Measurements from ENCODE around the gene ITPK1. TPM values are rescaled to one million over a fixed set of nuclear protein-coding genes. Genes with fewer than 3 reads are reported as not detected.

ITPK1 gene
- total RNA-seq, 2 experiments from 2014 or later, result 12.2 to 18.9 TPM

DNA sequence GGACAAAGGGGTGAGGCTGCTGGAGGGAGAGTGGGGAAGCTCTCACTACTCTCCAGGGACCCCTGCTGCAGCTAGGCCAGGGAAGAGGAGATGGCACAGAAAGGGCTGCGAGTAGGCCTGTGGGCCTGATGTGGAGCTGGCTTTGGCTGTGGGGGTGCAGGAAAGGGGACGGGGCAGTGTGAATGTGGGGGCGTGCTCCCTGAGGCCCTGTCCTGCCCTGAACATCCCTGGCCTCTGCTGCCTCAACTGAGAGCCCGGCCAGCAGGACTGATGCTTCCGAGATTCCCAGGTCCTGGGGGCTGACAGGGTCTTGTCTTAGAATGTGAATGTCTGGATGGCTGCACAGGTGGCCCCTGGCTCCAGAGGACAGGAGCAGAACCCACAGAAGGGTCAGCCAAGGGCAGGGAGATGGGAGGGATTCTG lies 128.6 kb downstream of the ITPK1 start:
- no peaks in the 10 kb centered on the region for H3K4me1 Mint-ChIP-seq (ENCODE audit: low read depth)
- intact Hi-C loops (cut with micrococcal nuclease), result no loop called here
- no peaks in the 10 kb centered on the region for H3K9me3 Mint-ChIP-seq
- no peak for DNase-seq
- peaks cover 7% of the 10 kb centered on the region for H3K36me3 Mint-ChIP-seq (ENCODE audit: low read depth)
- CTCF ChIA-PET, result no interaction called here
- no peak overlapping the region for H3K4me3 Mint-ChIP-seq
- H3K27me3 Mint-ChIP-seq (ENCODE audit: low read depth), result no peaks in the 10 kb centered on the region
- no peak overlapping the region for H3K27ac Mint-ChIP-seq

DNA sequence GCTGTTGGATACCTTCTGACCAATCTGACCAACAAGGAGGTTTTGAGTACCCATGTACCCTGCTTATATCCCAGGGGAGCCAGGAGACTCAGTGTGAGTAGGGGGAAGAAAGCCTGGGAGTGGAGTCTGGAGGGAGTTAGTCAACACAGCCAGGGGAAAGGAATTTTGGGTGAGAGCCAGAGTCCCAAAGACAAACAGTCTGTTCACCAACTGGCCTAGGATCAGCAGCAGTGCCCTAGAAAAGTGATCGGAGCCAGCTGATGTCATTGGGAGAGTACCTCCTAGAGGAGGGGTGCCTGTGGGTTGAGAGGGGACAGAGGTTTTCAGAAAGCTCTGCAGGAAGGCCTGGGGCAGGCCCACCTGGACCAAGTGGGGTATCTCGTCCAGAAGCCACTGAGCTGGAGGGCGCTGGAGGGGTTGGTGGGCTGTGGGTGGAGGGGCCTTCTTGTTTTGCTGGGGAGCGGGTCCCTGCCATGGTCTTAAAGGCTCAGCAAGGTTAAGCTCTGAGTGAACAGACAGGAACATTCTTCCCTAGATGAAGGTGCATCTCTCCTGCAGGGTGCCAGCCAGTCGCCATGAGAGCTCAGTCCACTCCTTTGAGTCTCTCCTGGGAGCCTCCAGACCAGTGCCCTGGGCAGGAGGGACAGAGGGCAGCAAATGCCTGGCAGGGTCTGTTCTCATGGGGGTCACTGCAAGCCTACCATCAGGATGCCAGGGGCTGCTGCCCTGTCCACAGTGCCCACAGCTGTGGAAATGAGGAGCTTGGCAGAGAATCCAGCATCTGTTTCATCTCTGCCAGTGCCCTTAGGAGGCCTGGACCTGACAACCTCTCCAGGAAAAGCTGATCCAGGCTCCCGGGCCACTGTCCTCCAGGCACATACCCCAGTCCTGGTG lies 129.2 kb downstream of the ITPK1 start:
- CTCF ChIA-PET, result no interaction called here
- Mint-ChIP-seq H3K4me3 (no peak overlapping the region), H3K27ac (no peak overlapping the region), H3K4me1 (ENCODE audit: low read depth) (no peaks in the 10 kb centered on the region), H3K36me3 (ENCODE audit: low read depth) (peaks cover 11% of the 10 kb centered on the region), H3K27me3 (ENCODE audit: low read depth) (no peaks in the 10 kb centered on the region), H3K9me3 (peaks cover 2% of the 10 kb centered on the region)
- intact Hi-C loops (cut with micrococcal nuclease), result no loop called here
- DNase-seq, result no peak

DNA sequence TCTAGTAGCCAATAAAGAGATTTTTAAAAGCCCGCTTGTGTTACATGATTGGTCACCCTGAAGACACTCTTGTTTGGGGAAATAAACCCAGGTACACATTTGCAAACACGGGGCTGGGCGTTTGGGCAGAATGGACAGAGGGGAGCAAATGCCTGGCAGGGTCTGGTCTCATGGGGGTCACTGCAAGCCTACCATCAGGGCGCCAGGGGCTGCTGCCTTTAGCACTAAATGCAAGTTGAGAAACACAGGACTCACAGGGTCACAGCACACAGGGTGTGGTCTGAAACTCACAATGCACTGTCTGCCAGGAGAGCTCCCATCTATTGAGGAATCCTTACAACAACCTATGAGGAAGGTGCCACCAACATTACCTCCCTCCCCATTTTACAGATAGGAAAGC lies 130.2 kb downstream of the ITPK1 start:
- intact Hi-C loops (cut with micrococcal nuclease), result no loop called here
- CTCF ChIA-PET, result no interaction called here
- no peak for DNase-seq

DNA sequence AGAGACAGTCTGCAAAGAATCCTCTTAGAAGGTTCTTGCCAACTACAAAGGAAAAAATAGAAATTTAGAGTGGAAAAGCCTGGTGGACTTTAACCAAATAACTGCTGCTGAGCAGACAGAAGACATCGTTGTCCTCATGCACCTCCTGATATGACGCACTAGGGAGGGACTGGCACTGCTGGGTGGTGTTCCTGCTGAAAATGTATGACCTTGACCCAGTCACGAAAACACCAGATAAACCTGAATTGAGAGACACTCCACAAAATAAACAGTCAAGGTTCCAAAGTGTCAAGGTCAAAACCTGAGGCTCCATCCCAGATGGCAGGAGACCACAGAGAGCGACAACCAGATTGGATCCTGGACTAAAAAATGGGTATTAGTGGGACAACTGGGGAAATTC lies 130.8 kb downstream of the ITPK1 start:
- H3K4me1 Mint-ChIP-seq (ENCODE audit: low read depth), result no peaks in the 10 kb centered on the region
- H3K9me3 Mint-ChIP-seq, result peaks cover 9% of the 10 kb centered on the region
- peaks cover 21% of the 10 kb centered on the region for H3K36me3 Mint-ChIP-seq (ENCODE audit: low read depth)
- CTCF ChIA-PET, result no interaction called here
- DNase-seq, result no peak
- intact Hi-C loops (cut with micrococcal nuclease), result no loop called here
- no peak overlapping the region for H3K4me3 Mint-ChIP-seq
- no peak overlapping the region for H3K27ac Mint-ChIP-seq
- H3K27me3 Mint-ChIP-seq (ENCODE audit: low read depth), result no peaks in the 10 kb centered on the region

More for the DNA sequence above, 130.2 kb downstream of the ITPK1 start:
- H3K9me3 Mint-ChIP-seq, result peaks cover 9% of the 10 kb centered on the region
- H3K4me1 Mint-ChIP-seq (ENCODE audit: low read depth), result no peaks in the 10 kb centered on the region
- H3K27ac Mint-ChIP-seq, result no peak overlapping the region
- H3K4me3 Mint-ChIP-seq, result no peak overlapping the region
- no peaks in the 10 kb centered on the region for H3K27me3 Mint-ChIP-seq (ENCODE audit: low read depth)
- peaks cover 18% of the 10 kb centered on the region for H3K36me3 Mint-ChIP-seq (ENCODE audit: low read depth)

DNA sequence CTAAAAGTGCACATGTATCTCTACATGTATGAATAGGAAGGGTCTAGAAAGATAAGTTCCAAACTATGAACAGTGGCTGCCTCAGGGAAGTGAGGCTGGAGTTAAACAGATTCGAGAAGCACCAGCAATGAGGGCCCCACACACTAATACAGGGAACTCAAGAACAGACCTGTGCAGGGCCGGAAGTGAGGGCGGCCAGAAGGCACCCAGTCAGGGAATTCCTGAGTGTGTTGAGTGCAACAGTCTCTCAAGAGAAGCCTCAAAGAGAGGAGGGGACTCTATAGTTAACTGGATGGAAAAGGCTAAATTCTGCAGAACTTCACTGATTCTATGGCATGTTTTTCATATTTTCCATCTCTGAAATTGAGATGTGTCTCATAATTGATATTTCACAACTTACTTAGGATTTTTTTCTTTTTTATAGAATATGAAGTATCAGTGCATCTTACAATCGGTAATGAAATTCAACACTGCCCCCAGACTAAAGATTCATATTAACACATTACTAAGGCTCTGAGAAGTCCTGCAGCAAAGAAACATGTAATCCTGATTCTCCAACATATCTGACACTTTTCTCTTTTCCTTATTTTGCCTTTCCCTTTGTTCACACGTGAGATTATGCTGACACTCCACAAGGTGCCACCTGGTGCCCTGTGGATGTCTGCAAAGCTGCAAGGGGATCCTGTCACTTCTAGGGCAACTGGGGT lies 131.5 kb downstream of the ITPK1 start:
- Mint-ChIP-seq H3K27me3 (ENCODE audit: low read depth) (no peaks in the 10 kb centered on the region), H3K9me3 (peaks cover 16% of the 10 kb centered on the region), H3K27ac (no peak overlapping the region), H3K4me3 (no peak overlapping the region), H3K4me1 (ENCODE audit: low read depth) (no peaks in the 10 kb centered on the region), H3K36me3 (ENCODE audit: low read depth) (peaks cover 27% of the 10 kb centered on the region)
- CTCF ChIA-PET, result no interaction called here
- DNase-seq, result no peak
- intact Hi-C loops (cut with micrococcal nuclease), result no loop called here

DNA sequence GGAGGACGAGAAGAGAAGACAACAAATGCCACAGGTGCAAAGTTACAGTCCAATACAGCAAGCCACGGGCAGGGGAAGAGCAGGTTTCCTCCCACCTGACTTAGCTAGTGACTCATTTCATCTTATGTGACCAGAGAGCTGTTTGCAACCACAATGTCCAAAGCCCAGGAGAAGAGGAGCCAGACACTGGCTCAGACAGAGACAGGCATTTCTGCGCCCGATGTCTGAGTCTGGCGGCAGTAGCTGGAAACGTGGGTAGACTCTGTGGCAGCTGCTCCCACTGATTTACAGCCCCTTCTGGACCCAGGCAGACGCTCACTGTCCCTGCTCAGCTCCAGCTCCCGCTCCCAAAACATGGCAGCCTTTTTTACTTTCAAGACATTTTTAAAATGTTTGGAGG lies 132.8 kb downstream of the ITPK1 start:
- intact Hi-C loops (cut with micrococcal nuclease), result no loop called here
- no peak overlapping the region for H3K4me3 Mint-ChIP-seq
- H3K4me1 Mint-ChIP-seq (ENCODE audit: low read depth), result no peaks in the 10 kb centered on the region
- DNase-seq, result no peak
- H3K9me3 Mint-ChIP-seq, result peaks cover 24% of the 10 kb centered on the region
- CTCF ChIA-PET, result no interaction called here
- H3K36me3 Mint-ChIP-seq (ENCODE audit: low read depth), result peaks cover 36% of the 10 kb centered on the region
- no peaks in the 10 kb centered on the region for H3K27me3 Mint-ChIP-seq (ENCODE audit: low read depth)
- H3K27ac Mint-ChIP-seq, result no peak overlapping the region

DNA sequence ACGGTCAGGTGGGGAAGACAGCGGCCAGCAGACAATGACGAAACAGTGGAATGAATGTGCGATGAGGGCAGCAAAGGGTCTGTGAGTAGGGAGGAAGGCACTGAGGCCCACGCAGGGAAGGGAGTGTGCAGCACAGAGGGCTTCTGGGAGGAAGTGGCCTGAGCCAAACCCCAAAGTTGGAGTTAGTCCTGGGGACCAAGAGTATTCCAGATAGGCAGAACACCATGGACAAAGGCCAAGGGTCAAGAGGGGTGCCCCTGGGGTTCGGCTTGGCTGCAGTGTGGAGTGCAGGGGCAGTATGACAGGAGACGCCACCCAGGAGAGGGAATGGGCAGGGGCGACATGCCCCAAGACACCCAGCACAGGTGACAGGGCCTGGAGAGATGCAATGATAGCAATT lies 134.0 kb downstream of the ITPK1 start:
- CTCF ChIA-PET, result interaction anchor here (1.0 kb wide), 1 partner anchor 38 kb away, joined by 3 read pairs; no protein-coding TSS in a partner anchor
- no peak for DNase-seq
- intact Hi-C loops (cut with micrococcal nuclease), result no loop called here
- Mint-ChIP-seq H3K36me3 (ENCODE audit: low read depth) (peaks cover 48% of the 10 kb centered on the region), H3K9me3 (peaks cover 36% of the 10 kb centered on the region), H3K4me1 (ENCODE audit: low read depth) (no peaks in the 10 kb centered on the region), H3K27me3 (ENCODE audit: low read depth) (no peaks in the 10 kb centered on the region), H3K27ac (no peak overlapping the region), H3K4me3 (no peak overlapping the region)

DNA sequence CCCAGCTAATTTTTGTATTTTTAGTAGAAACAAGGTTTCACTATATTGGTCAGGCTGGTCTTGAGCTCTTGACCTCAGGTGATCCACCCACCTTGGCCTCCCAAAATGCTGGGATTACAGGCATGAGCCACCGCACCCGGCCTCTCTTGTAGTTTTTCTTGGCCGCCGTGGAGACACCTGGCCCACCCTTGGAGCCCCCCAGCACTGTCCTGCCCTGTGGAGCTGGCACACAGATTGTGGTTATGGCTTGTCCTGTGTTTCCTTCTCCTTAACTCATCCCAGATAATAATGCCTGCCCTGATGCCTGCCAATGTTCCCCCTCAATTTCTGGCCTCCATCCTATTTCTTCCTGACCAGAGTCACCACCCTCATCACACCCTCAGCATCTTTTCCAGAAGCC lies 134.9 kb downstream of the ITPK1 start:
- Mint-ChIP-seq H3K27me3 (ENCODE audit: low read depth) (no peaks in the 10 kb centered on the region), H3K36me3 (ENCODE audit: low read depth) (peaks cover 57% of the 10 kb centered on the region), H3K4me3 (no peak overlapping the region), H3K4me1 (ENCODE audit: low read depth) (no peaks in the 10 kb centered on the region), H3K9me3 (peaks cover 42% of the 10 kb centered on the region), H3K27ac (no peak overlapping the region)
- intact Hi-C loops (cut with micrococcal nuclease), result no loop called here
- CTCF ChIA-PET, result no interaction called here
- no peak for DNase-seq

DNA sequence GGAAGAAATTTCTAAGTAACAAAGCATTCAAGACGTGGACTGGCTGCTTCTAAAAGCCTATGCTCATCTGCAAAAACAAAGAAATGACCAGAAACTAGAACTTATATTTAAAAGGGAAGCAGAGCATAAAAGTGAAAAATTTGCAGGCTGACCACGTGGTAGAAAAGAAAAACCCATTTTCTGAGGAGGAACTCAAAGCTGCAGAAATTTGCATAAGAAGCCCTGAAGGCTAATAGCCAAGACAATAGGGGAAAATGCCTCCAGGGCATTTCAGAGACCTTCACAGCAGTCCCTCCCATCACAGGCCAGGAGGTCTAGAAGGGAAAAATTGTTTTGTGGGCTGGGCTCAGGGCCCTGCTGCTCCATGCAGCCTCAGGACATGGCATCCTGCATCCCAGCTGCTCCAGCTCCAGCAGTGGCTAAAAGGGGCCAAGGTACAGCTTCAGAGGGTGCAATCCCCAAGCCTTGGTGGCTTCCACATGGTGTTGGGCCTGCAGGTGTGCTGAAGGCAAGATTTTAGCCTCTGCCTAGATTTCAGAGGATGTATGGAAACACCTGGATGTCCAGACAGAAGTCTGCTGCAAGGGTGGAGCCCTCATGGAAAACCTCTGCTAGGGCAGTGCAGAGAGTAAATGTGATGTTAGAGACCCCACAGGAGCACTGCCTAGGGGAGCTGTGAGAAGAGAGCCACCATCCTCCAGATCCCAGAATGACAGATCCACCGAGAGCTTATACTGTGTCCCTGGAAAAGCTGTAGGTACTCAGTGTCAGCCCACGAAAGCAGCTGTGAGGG lies 137.3 kb downstream of the ITPK1 start:
- Mint-ChIP-seq H3K27me3 (ENCODE audit: low read depth) (no peaks in the 10 kb centered on the region), H3K27ac (no peak overlapping the region), H3K9me3 (peaks cover 44% of the 10 kb centered on the region), H3K4me3 (no peak overlapping the region), H3K4me1 (ENCODE audit: low read depth) (no peaks in the 10 kb centered on the region), H3K36me3 (ENCODE audit: low read depth) (peaks cover 55% of the 10 kb centered on the region)
- CTCF ChIA-PET, result no interaction called here
- DNase-seq, result peak; percentile 7
- intact Hi-C loops (cut with micrococcal nuclease), result no loop called here

DNA sequence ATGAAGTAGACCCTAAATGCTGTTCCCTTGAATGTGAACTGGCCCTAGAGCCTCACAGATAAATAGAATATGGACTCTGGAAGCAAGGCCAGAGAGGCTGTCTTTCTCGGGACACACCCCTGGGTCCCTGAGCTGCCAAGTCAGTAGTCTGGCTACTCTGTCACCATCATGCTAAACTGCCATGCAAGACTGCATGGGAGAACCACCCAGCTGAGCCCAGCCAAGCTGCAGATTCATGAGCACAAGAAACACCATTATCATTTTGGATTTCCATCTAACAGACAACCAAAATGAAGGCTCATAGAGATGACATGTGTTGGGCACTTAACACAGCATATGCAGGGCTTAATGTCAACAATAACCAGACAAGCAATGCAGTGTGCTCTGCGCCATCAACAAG lies 139.5 kb downstream of the ITPK1 start:
- intact Hi-C loops (cut with micrococcal nuclease), result no loop called here
- CTCF ChIA-PET, result no interaction called here
- no peaks in the 10 kb centered on the region for H3K27me3 Mint-ChIP-seq (ENCODE audit: low read depth)
- H3K4me3 Mint-ChIP-seq, result no peak overlapping the region
- H3K27ac Mint-ChIP-seq, result no peak overlapping the region
- DNase-seq, result no peak
- H3K36me3 Mint-ChIP-seq (ENCODE audit: low read depth), result peaks cover 45% of the 10 kb centered on the region
- peaks cover 40% of the 10 kb centered on the region for H3K9me3 Mint-ChIP-seq
- H3K4me1 Mint-ChIP-seq (ENCODE audit: low read depth), result no peaks in the 10 kb centered on the region

DNA sequence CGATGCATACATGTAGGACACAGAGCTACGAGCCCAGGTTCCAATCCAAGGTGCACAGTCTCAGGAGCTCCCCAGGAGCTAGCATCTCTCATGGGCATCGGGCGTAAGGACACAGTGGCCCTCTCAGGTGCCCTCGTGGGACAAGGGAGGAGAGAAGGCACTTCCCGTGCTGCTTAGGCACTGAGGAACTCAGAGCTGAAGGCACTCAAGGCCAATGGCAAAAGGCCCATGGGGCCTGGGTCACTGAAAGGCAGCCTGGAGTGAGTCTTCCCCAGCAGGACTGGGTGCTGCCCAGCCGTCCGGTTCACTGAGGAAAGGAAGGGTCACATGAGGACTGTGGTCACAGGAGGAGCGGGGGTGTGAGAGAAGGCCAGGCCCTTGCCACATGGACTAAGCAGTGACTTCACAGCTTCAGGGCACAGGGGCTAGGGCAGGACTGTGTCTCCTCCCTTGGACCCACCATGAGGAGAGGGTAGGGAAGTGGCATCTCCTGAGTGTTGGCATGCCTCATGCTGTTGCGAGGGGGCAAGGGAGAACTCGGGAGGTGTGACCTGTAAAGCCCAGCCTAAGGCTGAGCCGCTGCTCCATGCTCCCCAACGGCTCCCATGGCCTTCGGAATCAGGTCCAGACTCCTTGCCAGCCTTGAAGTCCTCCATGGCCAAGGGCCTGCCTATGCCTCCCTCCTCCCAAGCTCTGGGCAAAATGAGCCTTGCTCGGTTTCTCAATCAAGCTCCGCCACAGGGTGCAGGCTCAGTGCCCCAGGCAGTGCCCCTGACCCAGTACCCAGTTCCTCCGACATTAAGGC lies 141.0 kb downstream of the ITPK1 start:
- no peak overlapping the region for H3K4me3 Mint-ChIP-seq
- CTCF ChIA-PET, result no interaction called here
- peaks cover 37% of the 10 kb centered on the region for H3K36me3 Mint-ChIP-seq (ENCODE audit: low read depth)
- no peak for DNase-seq
- H3K4me1 Mint-ChIP-seq (ENCODE audit: low read depth), result no peaks in the 10 kb centered on the region
- H3K27me3 Mint-ChIP-seq (ENCODE audit: low read depth), result no peaks in the 10 kb centered on the region
- intact Hi-C loops (cut with micrococcal nuclease), result no loop called here
- no peak overlapping the region for H3K27ac Mint-ChIP-seq
- peaks cover 34% of the 10 kb centered on the region for H3K9me3 Mint-ChIP-seq

Data from activated naive CD4-positive, alpha-beta T cell treated with anti-CD3 and anti-CD28 coated beads for 36 hours (primary cell).